ENCODE data around the gene NAIP.

DNA sequence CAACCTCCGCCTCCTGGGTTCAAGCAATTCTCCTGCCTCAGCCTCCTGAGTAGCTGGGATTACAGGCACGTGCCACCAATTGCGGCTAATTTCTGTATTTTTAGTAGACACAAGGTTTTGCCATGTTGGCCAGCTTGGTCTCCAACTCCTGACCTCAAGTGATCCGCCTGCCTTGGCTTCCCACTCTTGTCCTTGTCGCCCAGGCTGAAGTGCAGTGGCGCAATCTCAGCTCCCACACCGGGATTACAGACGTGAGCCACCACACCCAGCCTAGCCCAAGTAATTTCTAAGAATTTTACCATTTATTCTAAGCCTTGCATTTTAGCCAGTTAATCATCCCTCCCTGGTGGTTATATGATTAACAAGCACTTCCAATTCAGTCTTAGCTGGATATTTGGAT, 11.0 kb downstream of the NAIP start:
- TF ChIP-seq, protein P1, sequence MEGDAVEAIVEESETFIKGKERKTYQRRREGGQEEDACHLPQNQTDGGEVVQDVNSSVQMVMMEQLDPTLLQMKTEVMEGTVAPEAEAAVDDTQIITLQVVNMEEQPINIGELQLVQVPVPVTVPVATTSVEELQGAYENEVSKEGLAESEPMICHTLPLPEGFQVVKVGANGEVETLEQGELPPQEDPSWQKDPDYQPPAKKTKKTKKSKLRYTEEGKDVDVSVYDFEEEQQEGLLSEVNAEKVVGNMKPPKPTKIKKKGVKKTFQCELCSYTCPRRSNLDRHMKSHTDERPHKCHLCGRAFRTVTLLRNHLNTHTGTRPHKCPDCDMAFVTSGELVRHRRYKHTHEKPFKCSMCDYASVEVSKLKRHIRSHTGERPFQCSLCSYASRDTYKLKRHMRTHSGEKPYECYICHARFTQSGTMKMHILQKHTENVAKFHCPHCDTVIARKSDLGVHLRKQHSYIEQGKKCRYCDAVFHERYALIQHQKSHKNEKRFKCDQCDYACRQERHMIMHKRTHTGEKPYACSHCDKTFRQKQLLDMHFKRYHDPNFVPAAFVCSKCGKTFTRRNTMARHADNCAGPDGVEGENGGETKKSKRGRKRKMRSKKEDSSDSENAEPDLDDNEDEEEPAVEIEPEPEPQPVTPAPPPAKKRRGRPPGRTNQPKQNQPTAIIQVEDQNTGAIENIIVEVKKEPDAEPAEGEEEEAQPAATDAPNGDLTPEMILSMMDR (conservative IDR thresholded peaks at IDR 0.05; ENCODE audit: low read depth, low read length): no peak
- no peak for TF ChIP-seq NFE2L2 (IDR thresholded peaks at IDR 0.05; ENCODE audit: low read depth, low read length)
- TF ChIP-seq MXI1 (IDR thresholded peaks at IDR 0.05; ENCODE audit: borderline replicate concordance, low read depth, low read length): no peak
- TF ChIP-seq MAZ (IDR thresholded peaks at IDR 0.05; ENCODE audit: borderline replicate concordance, low read depth, low read length): no peak
- no peak for TF ChIP-seq POLR2A (IDR thresholded peaks at IDR 0.05; ENCODE audit: low read depth, low read length)
- TF ChIP-seq RFX5 (IDR thresholded peaks at IDR 0.05; ENCODE audit: low read depth, low read length): no peak
- no peak for TF ChIP-seq CEBPB (IDR thresholded peaks at IDR 0.05; ENCODE audit: low read depth, low read length)
- TF ChIP-seq RCOR1 (IDR thresholded peaks at IDR 0.05; ENCODE audit: insufficient replicate concordance, low read length): no peak

All from IMR-90 (cell line).